ENCODE data around the gene GJD2.

The GJD2 gene

DNA sequence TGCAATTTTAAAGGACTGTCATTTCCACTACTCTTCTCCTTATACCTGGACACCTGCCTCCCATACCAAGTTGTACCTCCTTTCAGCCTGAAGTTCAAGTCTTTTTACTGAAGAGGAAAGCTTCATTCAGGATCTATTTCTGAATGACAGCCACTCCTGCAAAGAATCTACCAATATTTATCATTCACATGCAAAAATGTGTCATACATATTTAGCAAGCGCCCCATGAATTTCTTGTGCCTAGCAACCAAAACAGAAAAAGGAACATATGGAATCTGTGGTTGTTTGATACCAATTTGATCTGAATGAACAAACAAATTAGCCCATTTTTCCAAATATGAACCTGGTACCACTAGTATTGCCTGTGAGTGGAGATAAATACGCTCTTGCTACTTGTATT is 16.8 kb downstream of the GJD2 start:
- ChIA-PET CTCF (no interaction called here), POLR2A (no interaction called here)
- no peak overlapping the region for H3K27ac ChIP-seq (ENCODE audit: insufficient read depth in 1 of 2, low read depth in 1 of 2, low read length in 2 of 2, poor library complexity in 1 of 2, severe bottlenecking in 2 of 2)
- H3K9me3 ChIP-seq (ENCODE audit: control extremely low read depth in 1 of 5, control insufficient read depth in 4 of 5, insufficient read depth in 2 of 5, low read depth in 1 of 5, low read length in 4 of 5), result no peaks in the 10 kb centered on the region
- no peak overlapping the region for H3K4me3 ChIP-seq (ENCODE audit: control insufficient read depth in 1 of 7, extremely low read depth in 1 of 7, insufficient read depth in 4 of 7, low read depth in 2 of 7, low read length in 6 of 7)
- peaks cover 0 to 37% (median 20%) of the 10 kb centered on the region in 5 experiments for H3K27me3 ChIP-seq (replicated peaks in 2 of 5; ENCODE audit: control insufficient read depth in 4 of 5, insufficient read depth in 5 of 5, low read length in 4 of 5)
- no peak for DNase-seq
- WGBS (ENCODE audit: insufficient coverage), result no CpG with 5 or more reads among the region's 2 CpGs
- H3K36me3 ChIP-seq (ENCODE audit: control insufficient read depth in 4 of 4, insufficient read depth in 4 of 4, low read length in 3 of 4), result no peaks in the 10 kb centered on the region
- no peaks in the 10 kb centered on the region for H3K4me1 ChIP-seq (ENCODE audit: control extremely low read depth in 1 of 4, control insufficient read depth in 4 of 4, insufficient read depth in 4 of 4, low read length in 3 of 4)

GRCh38 chr15:34737477-34737876 is 17.3 kb downstream of the GJD2 start:
- Histone ChIP-seq H3K9me3 (ENCODE audit: control extremely low read depth in 1 of 5, control insufficient read depth in 4 of 5, insufficient read depth in 2 of 5, low read depth in 1 of 5, low read length in 4 of 5) (no peaks in the 10 kb centered on the region), H3K36me3 (ENCODE audit: control insufficient read depth in 4 of 4, insufficient read depth in 4 of 4, low read length in 3 of 4) (no peaks in the 10 kb centered on the region), H3K27ac (ENCODE audit: insufficient read depth in 1 of 2, low read depth in 1 of 2, low read length in 2 of 2, poor library complexity in 1 of 2, severe bottlenecking in 2 of 2) (no peak overlapping the region), H3K27me3 (replicated peaks in 2 of 5; ENCODE audit: control insufficient read depth in 4 of 5, insufficient read depth in 5 of 5, low read length in 4 of 5) (peaks cover 0 to 37% (median 20%) of the 10 kb centered on the region in 5 experiments), H3K4me1 (ENCODE audit: control extremely low read depth in 1 of 4, control insufficient read depth in 4 of 4, insufficient read depth in 4 of 4, low read length in 3 of 4) (no peaks in the 10 kb centered on the region), H3K4me3 (ENCODE audit: control insufficient read depth in 1 of 7, extremely low read depth in 1 of 7, insufficient read depth in 4 of 7, low read depth in 2 of 7, low read length in 6 of 7) (no peak overlapping the region)
- no peak for DNase-seq
- ChIA-PET POLR2A (no interaction called here), CTCF (interaction anchor here (0.6 kb wide), 1 partner anchor 11 kb away, joined by 3 read pairs; no protein-coding TSS in a partner anchor)
- WGBS (ENCODE audit: insufficient coverage), result 90% methylated on average over 3 of the region's 3 CpGs

DNA sequence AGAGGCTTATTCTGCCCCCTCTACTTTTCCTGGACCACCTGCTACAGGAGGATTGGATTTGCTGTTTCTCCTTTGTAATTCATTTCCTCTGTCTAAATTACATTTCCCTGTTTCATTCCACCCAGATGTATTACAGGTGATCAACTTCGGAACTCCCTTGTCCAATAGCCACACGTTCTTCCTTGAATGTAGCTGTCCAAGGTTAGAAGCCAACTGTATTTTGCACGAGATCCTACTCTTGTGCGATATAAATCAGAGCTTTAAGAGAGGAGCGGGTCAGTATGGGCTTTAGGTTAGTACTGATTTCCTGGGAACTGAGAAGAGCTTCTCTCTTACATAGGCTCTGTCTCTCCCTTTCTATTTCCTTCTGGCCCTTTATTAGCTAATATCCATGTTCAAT is 20.5 kb downstream of the GJD2 start:
- POLR2A ChIA-PET, result no interaction called here
- Histone ChIP-seq H3K36me3 (ENCODE audit: control insufficient read depth in 4 of 4, insufficient read depth in 4 of 4, low read length in 3 of 4) (no peaks in the 10 kb centered on the region), H3K27me3 (replicated peaks in 2 of 5; ENCODE audit: control insufficient read depth in 4 of 5, insufficient read depth in 5 of 5, low read length in 4 of 5) (peaks cover 0 to 24% (median 10%) of the 10 kb centered on the region in 5 experiments), H3K4me3 (ENCODE audit: control insufficient read depth in 1 of 7, extremely low read depth in 1 of 7, insufficient read depth in 4 of 7, low read depth in 2 of 7, low read length in 6 of 7) (no peak overlapping the region), H3K9me3 (ENCODE audit: control extremely low read depth in 1 of 5, control insufficient read depth in 4 of 5, insufficient read depth in 2 of 5, low read depth in 1 of 5, low read length in 4 of 5) (no peaks in the 10 kb centered on the region), H3K4me1 (ENCODE audit: control extremely low read depth in 1 of 4, control insufficient read depth in 4 of 4, insufficient read depth in 4 of 4, low read length in 3 of 4) (no peaks in the 10 kb centered on the region), H3K27ac (ENCODE audit: insufficient read depth in 1 of 2, low read depth in 1 of 2, low read length in 2 of 2, poor library complexity in 1 of 2, severe bottlenecking in 2 of 2) (no peak overlapping the region)
- no peak for DNase-seq
- CTCF ChIA-PET, result no interaction called here
- 76% methylated on average over 5 of the region's 5 CpGs for WGBS (ENCODE audit: insufficient coverage)

GRCh38 chr15:34733621-34734020 is 21.2 kb downstream of the GJD2 start:
- Histone ChIP-seq H3K27me3 (replicated peaks in 2 of 5; ENCODE audit: control insufficient read depth in 4 of 5, insufficient read depth in 5 of 5, low read length in 4 of 5) (peaks cover 0 to 19% (median 8%) of the 10 kb centered on the region in 5 experiments), H3K36me3 (ENCODE audit: control insufficient read depth in 4 of 4, insufficient read depth in 4 of 4, low read length in 3 of 4) (no peaks in the 10 kb centered on the region), H3K27ac (ENCODE audit: insufficient read depth in 1 of 2, low read depth in 1 of 2, low read length in 2 of 2, poor library complexity in 1 of 2, severe bottlenecking in 2 of 2) (no peak overlapping the region), H3K4me3 (ENCODE audit: control insufficient read depth in 1 of 7, extremely low read depth in 1 of 7, insufficient read depth in 4 of 7, low read depth in 2 of 7, low read length in 6 of 7) (no peak overlapping the region), H3K4me1 (ENCODE audit: control extremely low read depth in 1 of 4, control insufficient read depth in 4 of 4, insufficient read depth in 4 of 4, low read length in 3 of 4) (no peaks in the 10 kb centered on the region), H3K9me3 (ENCODE audit: control extremely low read depth in 1 of 5, control insufficient read depth in 4 of 5, insufficient read depth in 2 of 5, low read depth in 1 of 5, low read length in 4 of 5) (no peaks in the 10 kb centered on the region)
- no peak for DNase-seq
- CTCF ChIA-PET, result no interaction called here
- POLR2A ChIA-PET, result no interaction called here
- no CpG with 5 or more reads among the region's 2 CpGs for WGBS (ENCODE audit: insufficient coverage)

GRCh38 chr15:34732430-34732829 is 22.4 kb downstream of the GJD2 start:
- Histone ChIP-seq H3K9me3 (ENCODE audit: control extremely low read depth in 1 of 5, control insufficient read depth in 4 of 5, insufficient read depth in 2 of 5, low read depth in 1 of 5, low read length in 4 of 5) (no peaks in the 10 kb centered on the region), H3K4me3 (ENCODE audit: control insufficient read depth in 1 of 7, extremely low read depth in 1 of 7, insufficient read depth in 4 of 7, low read depth in 2 of 7, low read length in 6 of 7) (no peak overlapping the region), H3K27ac (ENCODE audit: insufficient read depth in 1 of 2, low read depth in 1 of 2, low read length in 2 of 2, poor library complexity in 1 of 2, severe bottlenecking in 2 of 2) (no peak overlapping the region), H3K27me3 (replicated peaks in 2 of 5; ENCODE audit: control insufficient read depth in 4 of 5, insufficient read depth in 5 of 5, low read length in 4 of 5) (peaks cover 0 to 11% (median 2%) of the 10 kb centered on the region in 5 experiments), H3K36me3 (ENCODE audit: control insufficient read depth in 4 of 4, insufficient read depth in 4 of 4, low read length in 3 of 4) (no peaks in the 10 kb centered on the region), H3K4me1 (ENCODE audit: control extremely low read depth in 1 of 4, control insufficient read depth in 4 of 4, insufficient read depth in 4 of 4, low read length in 3 of 4) (no peaks in the 10 kb centered on the region)
- ChIA-PET POLR2A (no interaction called here), CTCF (no interaction called here)
- WGBS (ENCODE audit: insufficient coverage), result 92% methylated on average over 6 of the region's 6 CpGs
- no peak for DNase-seq

DNA sequence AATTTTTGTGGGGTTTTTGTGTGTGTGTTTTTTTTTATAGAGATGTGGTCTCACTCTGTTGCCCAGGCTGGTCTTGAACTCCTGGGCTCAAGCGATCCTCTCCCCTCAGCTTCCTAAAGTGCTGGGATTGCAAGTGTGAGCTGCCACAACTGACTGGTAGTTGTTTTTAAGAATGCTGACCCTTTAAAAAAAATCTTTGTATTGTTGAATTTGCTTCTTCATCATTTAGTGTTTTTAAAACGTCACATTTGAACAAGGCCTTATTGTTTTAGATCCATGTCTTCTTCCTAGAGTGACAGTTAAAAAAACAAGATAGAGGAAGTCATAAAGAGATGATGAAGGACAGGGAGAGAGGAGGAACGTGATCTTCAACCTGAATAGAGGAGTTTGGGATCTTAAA is 24.1 kb downstream of the GJD2 start:
- ChIA-PET POLR2A (no interaction called here), CTCF (no interaction called here)
- peaks cover 0 to 7% (median 0%) of the 10 kb centered on the region in 5 experiments for H3K27me3 ChIP-seq (replicated peaks in 2 of 5; ENCODE audit: control insufficient read depth in 4 of 5, insufficient read depth in 5 of 5, low read length in 4 of 5)
- no peak for DNase-seq
- no peaks in the 10 kb centered on the region for H3K36me3 ChIP-seq (ENCODE audit: control insufficient read depth in 4 of 4, insufficient read depth in 4 of 4, low read length in 3 of 4)
- H3K9me3 ChIP-seq (ENCODE audit: control extremely low read depth in 1 of 5, control insufficient read depth in 4 of 5, insufficient read depth in 2 of 5, low read depth in 1 of 5, low read length in 4 of 5), result peaks cover 0 to 4% (median 0%) of the 10 kb centered on the region in 5 experiments
- no peak overlapping the region for H3K4me3 ChIP-seq (ENCODE audit: control insufficient read depth in 1 of 7, extremely low read depth in 1 of 7, insufficient read depth in 4 of 7, low read depth in 2 of 7, low read length in 6 of 7)
- WGBS (ENCODE audit: insufficient coverage), result 100% methylated on average over 1 of the region's 3 CpGs
- no peak overlapping the region for H3K27ac ChIP-seq (ENCODE audit: insufficient read depth in 1 of 2, low read depth in 1 of 2, low read length in 2 of 2, poor library complexity in 1 of 2, severe bottlenecking in 2 of 2)
- no peaks in the 10 kb centered on the region for H3K4me1 ChIP-seq (ENCODE audit: control extremely low read depth in 1 of 4, control insufficient read depth in 4 of 4, insufficient read depth in 4 of 4, low read length in 3 of 4)

DNA sequence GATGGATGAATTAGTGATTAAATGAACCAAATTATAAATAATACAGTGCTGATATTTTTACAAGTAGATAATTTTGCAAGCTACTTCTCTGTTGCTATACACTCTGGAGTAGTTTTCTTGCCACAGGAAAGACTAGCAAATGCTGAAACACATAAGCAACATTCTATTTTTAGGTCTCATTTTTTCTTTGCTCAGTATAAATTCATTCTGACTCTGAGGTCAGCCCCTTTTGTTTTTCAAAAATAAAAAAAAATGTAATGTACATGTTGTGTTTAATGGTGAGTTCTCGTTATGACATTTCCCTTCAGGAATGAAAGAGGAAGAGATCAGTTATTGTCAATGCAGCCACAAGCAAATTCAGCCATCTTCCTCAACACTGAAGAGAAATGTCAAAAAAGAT is 24.9 kb downstream of the GJD2 start:
- WGBS (ENCODE audit: insufficient coverage), result no CpG with 5 or more reads among the region's 1 CpG
- CTCF ChIA-PET, result no interaction called here
- DNase-seq, result no peak

More for the DNA sequence above, 24.9 kb downstream of the GJD2 start:
- H3K27ac ChIP-seq (ENCODE audit: insufficient read depth in 1 of 2, low read depth in 1 of 2, low read length in 2 of 2, poor library complexity in 1 of 2, severe bottlenecking in 2 of 2), result no peak overlapping the region
- POLR2A ChIA-PET, result no interaction called here
- H3K27me3 ChIP-seq (replicated peaks in 2 of 5; ENCODE audit: control insufficient read depth in 4 of 5, insufficient read depth in 5 of 5, low read length in 4 of 5), result peaks cover 0 to 7% (median 2%) of the 10 kb centered on the region in 5 experiments
- no peaks in the 10 kb centered on the region for H3K4me1 ChIP-seq (ENCODE audit: control extremely low read depth in 1 of 4, control insufficient read depth in 4 of 4, insufficient read depth in 4 of 4, low read length in 3 of 4)
- no peaks in the 10 kb centered on the region for H3K36me3 ChIP-seq (ENCODE audit: control insufficient read depth in 4 of 4, insufficient read depth in 4 of 4, low read length in 3 of 4)
- peaks cover 0 to 4% (median 0%) of the 10 kb centered on the region in 5 experiments for H3K9me3 ChIP-seq (ENCODE audit: control extremely low read depth in 1 of 5, control insufficient read depth in 4 of 5, insufficient read depth in 2 of 5, low read depth in 1 of 5, low read length in 4 of 5)
- H3K4me3 ChIP-seq (ENCODE audit: control insufficient read depth in 1 of 7, extremely low read depth in 1 of 7, insufficient read depth in 4 of 7, low read depth in 2 of 7, low read length in 6 of 7), result no peak overlapping the region
